ENCODE results near the gene HS1BP3. TPM values are rescaled to one million over a fixed set of nuclear protein-coding genes. Genes with fewer than 3 reads are reported as not detected.

The HS1BP3 gene
- total RNA-seq, 4 donors from 2014 or later = 30.4 to 44.6 (median 36.8) TPM

DNA sequence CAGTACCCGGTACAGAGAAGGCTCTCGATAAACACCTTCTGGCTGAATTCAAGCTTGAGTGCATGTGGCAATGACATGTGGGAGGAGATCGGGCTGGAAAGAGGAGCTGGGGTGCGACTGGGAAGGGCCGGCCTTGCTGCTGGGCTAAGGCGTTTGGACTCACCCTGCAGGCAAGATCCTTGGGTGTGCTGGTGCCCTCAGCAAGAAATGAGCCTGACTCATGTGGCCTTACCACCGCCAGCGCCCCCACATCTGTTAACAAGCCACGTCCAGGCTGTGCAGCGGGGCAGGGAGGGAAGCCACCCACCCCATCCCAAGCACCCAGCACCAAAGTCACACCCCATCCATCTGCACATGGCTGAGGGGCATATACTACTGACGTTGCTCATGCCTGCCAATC lies 1.3 kb downstream of the HS1BP3 start:
- no peak for DNase-seq (ENCODE audit: low spot score in 2 of 2)
- no peak for TF ChIP-seq CTCF (IDR thresholded peaks at IDR 0.05)
- no peak for TF ChIP-seq POLR2A (IDR thresholded peaks at IDR 0.05)
- H3K4me3 ChIP-seq (ENCODE audit: low read depth, poor library complexity, severe bottlenecking) = no peak overlapping the region
- intact Hi-C loops (cut with DNase I; ENCODE audit: low total_unique reads) = loop anchor here (5.0 to 10.0 kb wide), 2 partner anchors 205 to 252 kb away; partner anchors contain the start of gene RHOB
- 59 to 82% methylated on average over 11 of the region's 11 CpGs for WGBS, 2 donors

- TF ChIP-seq POLR2A (IDR thresholded peaks at IDR 0.05) (no peak), CTCF (IDR thresholded peaks at IDR 0.05) (no peak)
- 97% methylated on average over 9 of the region's 9 CpGs for WGBS, 2 donors
- no peak for DNase-seq (ENCODE audit: low spot score in 2 of 2)
- intact Hi-C loops (cut with DNase I; ENCODE audit: low total_unique reads) = loop anchor here (5.0 to 10.0 kb wide), 2 partner anchors 204 to 252 kb away; partner anchors contain the start of gene RHOB
- no peak overlapping the region for H3K4me3 ChIP-seq (ENCODE audit: low read depth, poor library complexity, severe bottlenecking)
Measured at GRCh38 chr2:20648831-20649230, 2.1 kb downstream of the HS1BP3 start.

- TF ChIP-seq POLR2A (IDR thresholded peaks at IDR 0.05) = no peak
- H3K4me3 ChIP-seq (ENCODE audit: low read depth, poor library complexity, severe bottlenecking) = no peak overlapping the region
- DNase-seq (ENCODE audit: low spot score in 2 of 2) = no peak
- WGBS, 2 donors = 94 to 96% methylated on average over 4 of the region's 4 CpGs
- intact Hi-C loops (cut with DNase I; ENCODE audit: low total_unique reads) = loop anchor here (5.0 to 10.0 kb wide), 2 partner anchors 203 to 251 kb away; partner anchors contain the start of gene RHOB
Measured at GRCh38 chr2:20648206-20648605, 2.7 kb downstream of the HS1BP3 start.

GRCh38 chr2:20647738-20648137 lies 3.2 kb downstream of the HS1BP3 start:
- 86 to 94% methylated on average over 6 to 8 of the region's 8 CpGs for WGBS, 2 donors
- TF ChIP-seq CTCF (IDR thresholded peaks at IDR 0.05) (no peak), POLR2A (IDR thresholded peaks at IDR 0.05) (no peak)
- H3K4me3 ChIP-seq (ENCODE audit: low read depth, poor library complexity, severe bottlenecking) = no peak overlapping the region
- DNase-seq (ENCODE audit: low spot score in 2 of 2) = no peak
- intact Hi-C loops (cut with DNase I; ENCODE audit: low total_unique reads) = loop anchor here (5.0 to 10.0 kb wide), 2 partner anchors 203 to 250 kb away; partner anchors contain the start of gene RHOB

GRCh38 chr2:20647211-20647610 lies 3.7 kb downstream of the HS1BP3 start:
- TF ChIP-seq CTCF (IDR thresholded peaks at IDR 0.05) (no peak), POLR2A (IDR thresholded peaks at IDR 0.05) (no peak)
- intact Hi-C loops (cut with DNase I; ENCODE audit: low total_unique reads) = loop anchor here (5.0 to 10.0 kb wide), 2 partner anchors 202 to 250 kb away; partner anchors contain the start of gene RHOB
- no peak for DNase-seq (ENCODE audit: low spot score in 2 of 2)
- H3K4me3 ChIP-seq (ENCODE audit: low read depth, poor library complexity, severe bottlenecking) = no peak overlapping the region
- 92 to 96% methylated on average over 3 of the region's 3 CpGs for WGBS, 2 donors

DNA sequence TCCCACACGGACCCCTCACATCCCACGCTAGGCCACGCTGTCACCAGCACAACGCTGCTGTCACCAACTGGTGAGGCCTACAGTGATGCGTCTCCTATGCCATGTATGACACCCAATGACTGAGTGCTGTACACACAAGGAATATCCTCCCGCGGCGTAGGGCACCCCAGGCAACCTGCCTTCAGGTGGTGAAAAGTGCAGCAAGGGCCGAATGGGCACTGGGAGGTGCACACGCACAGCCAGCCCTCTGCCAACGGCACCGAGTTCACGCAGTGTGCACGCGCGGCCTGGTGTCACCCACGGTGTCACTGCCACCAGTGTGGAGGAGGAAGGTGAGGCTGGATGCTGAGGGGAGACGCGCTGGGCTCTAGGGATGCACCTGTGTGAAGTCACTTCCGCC lies 4.5 kb downstream of the HS1BP3 start:
- intact Hi-C loops (cut with DNase I; ENCODE audit: low total_unique reads) = loop anchor here (5.0 to 10.0 kb wide), 2 partner anchors 202 to 249 kb away; partner anchors contain the start of gene RHOB

More for the DNA sequence above, 4.5 kb downstream of the HS1BP3 start:
- WGBS, 2 donors = 98% methylated on average over 10 to 19 of the region's 20 CpGs
- H3K4me3 ChIP-seq (ENCODE audit: low read depth, poor library complexity, severe bottlenecking) = no peak overlapping the region
- no peak for TF ChIP-seq CTCF (IDR thresholded peaks at IDR 0.05)
- TF ChIP-seq POLR2A (IDR thresholded peaks at IDR 0.05) = no peak
- no peak for DNase-seq (ENCODE audit: low spot score in 2 of 2)

Data from lower leg skin (tissue), 4 donors.